Mucosa of descending colon (tissue), 3 donors: ENCODE results near the gene KRT1. TPM values are rescaled to one million over a fixed set of nuclear protein-coding genes. Genes with fewer than 3 reads are reported as not detected.

Source experiments
- ATAC-seq: fragments of 200-7000 bp; cut with Tn5 transposase; one replicate; pipeline ENCODE4 v1.9.1; 2020; ENCODE audit warnings: mild to moderate bottlenecking, moderate library complexity
- DNase-seq, 3 donors: peaks; one replicate each; pipeline ENCODE4 v3.0.0-alpha.2; 2020
- H3K36me3 ChIP-seq: fragments of 200-600 bp; one replicate; pipeline ENCODE4 v1.8.0; 2021; ENCODE audit warnings: low read depth, mild to moderate bottlenecking
- H3K4me1 ChIP-seq: fragments of 200-600 bp; one replicate; pipeline ENCODE4 v1.8.0; 2021; ENCODE audit warnings: low read depth, mild to moderate bottlenecking
- H3K4me3 ChIP-seq: fragments of 200-600 bp; one replicate; pipeline ENCODE4 v1.8.0; 2021; ENCODE audit warnings: mild to moderate bottlenecking
- H3K9me3 ChIP-seq: fragments of 200-600 bp; one replicate; pipeline ENCODE4 v1.8.0; 2021; ENCODE audit warnings: mild to moderate bottlenecking
- intact Hi-C, 2 donors: fragments of 100-400 bp; cut with DNase I in 1 of 2; cut with micrococcal nuclease in 1 of 2; formaldehyde crosslinking; loops; one replicate each; pipeline versions ENCODE4 v1.11.0 to v1.11.1; 2022; cut with DNase I, micrococcal nuclease
- total RNA-seq, 3 donors: library from RNA; stranded (reverse); fragmentation: NEBNext Ultra II Directional in 2 of 3; extraction: Animal tissue kit (Norgen Biotek cat#: 25700) in 2 of 3; gene quantifications; one replicate each; pipeline versions ENCODE4 v1.2.1 to v1.2.4, GENCODE V29; 2021 to 2023
- TF ChIP-seq, protein P1 (sequence below): fragments of 200-600 bp; IDR thresholded peaks from one replicate; pipeline ENCODE4 v1.8.0; 2022; ENCODE audit warnings: antibody characterized with exemption, mild to moderate bottlenecking
- donor health status: DM: no; HTN: no; CAD: no; lungs with moderate emphysema.
- donor health status: DM: no; HTN: no; CAD: no.
- donor health status: DM: no; HTN: yes; CAD: no.

KRT1 gene
- total RNA-seq, 3 donors from 2014 or later: 0.35 to 0.89 (median 0.38) TPM

DNA sequence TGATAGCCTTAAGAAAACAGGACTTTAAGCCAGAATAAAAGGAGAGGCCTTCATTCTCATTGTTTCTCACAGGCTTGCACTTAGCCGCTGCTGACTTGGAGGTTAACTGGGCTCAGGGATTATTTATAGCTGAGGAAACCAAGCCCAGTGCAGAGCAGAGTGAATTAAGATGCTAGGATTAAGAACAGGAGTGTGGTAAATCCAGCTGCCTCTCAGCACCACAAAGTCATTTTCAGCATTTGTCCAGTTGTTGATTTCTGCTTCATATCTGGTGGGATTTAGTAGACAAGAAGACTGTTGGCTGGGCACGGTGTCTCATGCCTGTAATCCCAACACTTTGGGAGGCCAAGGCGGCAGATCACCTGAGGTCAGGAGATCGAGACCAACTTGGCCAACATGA, 47.6 kb downstream of the KRT1 start:
- no peak overlapping the region for H3K4me3 ChIP-seq
- TF ChIP-seq, protein P1, sequence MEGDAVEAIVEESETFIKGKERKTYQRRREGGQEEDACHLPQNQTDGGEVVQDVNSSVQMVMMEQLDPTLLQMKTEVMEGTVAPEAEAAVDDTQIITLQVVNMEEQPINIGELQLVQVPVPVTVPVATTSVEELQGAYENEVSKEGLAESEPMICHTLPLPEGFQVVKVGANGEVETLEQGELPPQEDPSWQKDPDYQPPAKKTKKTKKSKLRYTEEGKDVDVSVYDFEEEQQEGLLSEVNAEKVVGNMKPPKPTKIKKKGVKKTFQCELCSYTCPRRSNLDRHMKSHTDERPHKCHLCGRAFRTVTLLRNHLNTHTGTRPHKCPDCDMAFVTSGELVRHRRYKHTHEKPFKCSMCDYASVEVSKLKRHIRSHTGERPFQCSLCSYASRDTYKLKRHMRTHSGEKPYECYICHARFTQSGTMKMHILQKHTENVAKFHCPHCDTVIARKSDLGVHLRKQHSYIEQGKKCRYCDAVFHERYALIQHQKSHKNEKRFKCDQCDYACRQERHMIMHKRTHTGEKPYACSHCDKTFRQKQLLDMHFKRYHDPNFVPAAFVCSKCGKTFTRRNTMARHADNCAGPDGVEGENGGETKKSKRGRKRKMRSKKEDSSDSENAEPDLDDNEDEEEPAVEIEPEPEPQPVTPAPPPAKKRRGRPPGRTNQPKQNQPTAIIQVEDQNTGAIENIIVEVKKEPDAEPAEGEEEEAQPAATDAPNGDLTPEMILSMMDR: no peak
- no peaks in the 10 kb centered on the region for H3K9me3 ChIP-seq
- DNase-seq (no peak), ATAC-seq (no peak)
- intact Hi-C loops: no loop called here
- no peaks in the 10 kb centered on the region for H3K36me3 ChIP-seq
- no peaks in the 10 kb centered on the region for H3K4me1 ChIP-seq

DNA sequence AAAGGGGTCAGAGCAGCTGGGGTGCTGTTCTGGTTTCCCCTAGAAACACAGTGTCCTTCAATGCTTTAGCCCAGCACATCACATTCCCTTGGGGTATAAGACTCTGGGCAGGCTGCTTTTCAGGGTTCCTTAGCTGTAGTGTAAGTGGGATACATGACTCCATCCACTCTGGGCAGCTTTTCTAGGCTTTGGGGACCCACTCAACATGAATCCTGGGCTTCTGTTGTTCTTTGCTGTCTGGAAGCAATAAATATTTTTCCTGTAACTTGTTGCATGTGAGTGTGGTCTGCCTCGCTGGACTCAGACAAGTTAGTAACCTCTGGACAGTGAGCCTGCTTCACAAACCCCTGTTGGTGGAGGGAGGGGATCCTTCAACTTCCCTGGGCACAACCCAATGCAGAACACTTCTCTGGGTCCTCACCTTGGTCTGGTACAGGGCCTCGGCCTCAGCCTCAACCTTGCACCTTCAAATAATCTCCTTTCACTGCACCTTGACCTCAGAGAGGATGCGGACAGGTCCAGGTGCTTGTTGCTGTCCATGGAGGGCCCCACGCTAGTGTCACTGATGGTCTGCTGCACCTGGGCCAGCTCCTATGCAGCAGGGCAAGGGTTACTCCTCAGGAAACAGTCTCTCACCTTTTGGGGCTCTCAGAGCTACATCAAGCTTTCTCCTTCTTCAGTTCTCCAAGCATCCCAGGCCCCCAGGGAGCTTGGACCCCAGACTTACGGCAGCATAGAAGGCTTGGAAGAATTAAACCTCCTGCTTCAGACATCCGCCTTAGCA, 48.3 kb downstream of the KRT1 start:
- intact Hi-C loops: no loop called here
- DNase-seq: no peak
- Histone ChIP-seq H3K36me3 (no peaks in the 10 kb centered on the region), H3K4me1 (no peaks in the 10 kb centered on the region), H3K4me3 (no peak overlapping the region), H3K9me3 (no peaks in the 10 kb centered on the region)
- no peak for ATAC-seq
- TF ChIP-seq, protein P1: no peak

DNA sequence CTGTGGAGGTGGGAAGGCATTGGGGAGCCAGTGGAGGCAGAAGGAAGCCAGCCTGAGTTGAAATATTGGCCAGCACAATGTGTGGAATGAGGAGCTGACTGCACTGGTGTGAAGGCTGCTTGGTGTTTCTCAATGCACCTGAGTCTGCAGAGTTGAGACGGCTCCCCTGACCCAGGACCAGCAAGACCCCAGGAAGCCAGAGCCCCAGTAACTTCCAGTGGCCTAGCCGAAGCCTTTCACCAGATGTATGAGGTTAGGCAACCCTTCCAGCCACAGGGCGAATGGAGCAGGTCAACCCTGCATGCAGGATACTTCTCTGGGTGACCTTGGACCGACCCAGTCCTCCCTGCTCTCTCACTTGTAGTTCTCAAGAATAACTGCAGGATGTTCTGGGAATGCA, 48.9 kb downstream of the KRT1 start:
- TF ChIP-seq, protein P1: no peak
- no peak overlapping the region for H3K4me3 ChIP-seq
- intact Hi-C loops: no loop called here
- no peak for DNase-seq
- no peaks in the 10 kb centered on the region for H3K36me3 ChIP-seq
- ATAC-seq: no peak
- no peaks in the 10 kb centered on the region for H3K4me1 ChIP-seq
- no peaks in the 10 kb centered on the region for H3K9me3 ChIP-seq

DNA sequence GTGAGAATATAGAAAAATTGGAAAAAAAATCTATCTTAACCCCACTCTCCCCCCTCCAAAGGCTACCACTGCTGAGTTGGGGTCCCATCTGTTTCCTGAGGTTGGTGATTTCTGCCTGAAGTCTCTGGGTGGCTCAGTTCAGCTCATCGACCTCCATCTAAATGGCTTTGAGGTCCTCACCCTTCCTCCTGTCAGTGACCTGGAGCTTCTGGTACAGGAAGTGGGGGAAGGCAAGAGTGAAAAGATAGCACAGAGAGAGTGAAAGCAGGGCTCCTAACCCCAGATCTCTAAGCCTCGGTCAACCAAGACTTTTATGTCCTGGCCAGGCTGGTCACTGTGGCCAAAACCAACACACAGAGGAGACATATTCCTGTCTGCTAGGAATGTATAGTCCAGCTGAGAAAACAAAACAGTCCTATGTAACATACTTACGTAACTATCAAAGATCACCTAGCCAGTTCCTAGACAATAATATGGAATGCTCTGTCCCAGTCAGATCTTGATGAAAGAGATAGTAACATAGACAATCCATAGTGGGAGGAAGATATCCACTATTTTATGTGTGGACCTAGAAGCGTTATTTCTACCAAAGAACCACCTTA, 49.5 kb downstream of the KRT1 start:
- no peaks in the 10 kb centered on the region for H3K9me3 ChIP-seq
- no peak overlapping the region for H3K4me3 ChIP-seq
- DNase-seq (no peak), ATAC-seq (no peak)
- TF ChIP-seq, protein P1: no peak
- intact Hi-C loops: no loop called here
- no peaks in the 10 kb centered on the region for H3K36me3 ChIP-seq
- no peaks in the 10 kb centered on the region for H3K4me1 ChIP-seq

DNA sequence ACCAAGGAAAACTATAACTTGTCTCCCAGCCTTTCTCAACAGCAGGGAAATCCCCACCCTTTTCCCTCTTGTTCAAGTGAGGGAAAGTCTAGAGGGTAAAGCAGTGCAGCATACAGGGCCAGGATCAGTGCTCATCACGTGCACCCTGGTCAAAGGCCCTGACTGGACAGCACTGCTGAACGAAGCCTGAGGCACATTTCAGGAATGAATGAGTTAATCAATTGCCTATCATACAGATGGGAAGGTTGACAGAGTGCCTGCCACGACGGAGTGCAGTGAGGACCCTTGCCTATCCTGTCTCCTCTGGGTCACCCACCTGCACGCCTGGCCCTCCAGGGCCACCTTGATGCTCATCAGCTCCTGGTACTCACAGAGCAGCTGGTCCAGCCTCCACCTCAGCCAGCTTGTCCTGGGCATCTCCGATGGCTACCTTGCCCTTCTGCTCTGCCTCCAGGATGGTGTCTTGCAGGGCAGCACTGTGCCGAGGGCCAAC, 50.2 kb downstream of the KRT1 start:
- Histone ChIP-seq H3K4me3 (no peak overlapping the region), H3K4me1 (no peaks in the 10 kb centered on the region), H3K9me3 (no peaks in the 10 kb centered on the region), H3K36me3 (no peaks in the 10 kb centered on the region)
- DNase-seq: no peak
- intact Hi-C loops: no loop called here
- TF ChIP-seq, protein P1: no peak
- ATAC-seq: no peak
